Loucy (cell line): ENCODE measurements around the gene UQCRHL.

Experiments
- CTCF ChIP-seq: fragments of 200-600 bp; sonication (generic); conservative IDR thresholded peaks from 2 replicates; pipeline ENCODE4 v1.5.1; 2014; ENCODE audit warnings: mild to moderate bottlenecking, antibody characterized with exemption, low read length
- EZH2phosphoT487 ChIP-seq: fragments of 200-600 bp; IDR thresholded peaks from 2 replicates; pipeline ENCODE4 v1.6.1; 2018; ENCODE audit warnings: antibody characterized with exemption, mild to moderate bottlenecking, moderate library complexity, borderline replicate concordance

GRCh38 chr1:15852828-15853302, 45.4 kb upstream of the UQCRHL start:
- TF ChIP-seq CTCF (no peak), EZH2phosphoT487 (no peak)
